Keratinocyte (primary cell): ENCODE measurements around the gene PNMA1. TPM values are rescaled to one million over a fixed set of nuclear protein-coding genes. Genes with fewer than 3 reads are reported as not detected.

ENCODE experiments used
- DNase-seq: peaks from one replicate; pipeline ENCODE4 v3.0.0-alpha.2; 2011; ENCODE audit warnings: low read depth, missing footprints, low spot score
- FAIRE-seq: peaks from 2 replicates; lab custom pipeline; 2011; peaks lifted over from hg19 to GRCh38; lab: Jason Lieb, UNC
- H2AFZ ChIP-seq: 2 replicates; pipeline ENCODE4 v1.6.0; 2012; ENCODE audit warnings: low read length, control low read depth, inconsistent platforms; ENCODE audit not compliant: control insufficient read depth
- H3K27ac ChIP-seq: 2 replicates; pipeline ENCODE4 v1.5.1; 2011; ENCODE audit warnings: low read length; ENCODE audit not compliant: control insufficient read depth, insufficient read depth
- H3K27me3 ChIP-seq: 3 replicates; pipeline ENCODE4 v1.6.0; 2011; ENCODE audit warnings: low read length; ENCODE audit not compliant: control insufficient read depth, insufficient read depth; ENCODE audit errors: extremely low read depth
- H3K36me3 ChIP-seq, 2 experiments: 2 replicates in 1 of 2; 3 replicates in 1 of 2; pipeline ENCODE4 v1.5.1; 2011; ENCODE audit warnings: low read length in 2 of 2, mild to moderate bottlenecking in 1 of 2; ENCODE audit not compliant: control insufficient read depth in 2 of 2, insufficient read depth in 2 of 2; ENCODE audit errors: extremely low read depth in 1 of 2
- H3K4me1 ChIP-seq: 3 replicates; pipeline ENCODE4 v1.5.1; 2011; ENCODE audit warnings: low read length; ENCODE audit not compliant: control insufficient read depth, insufficient read depth; ENCODE audit errors: extremely low read depth
- H3K4me2 ChIP-seq: 3 replicates; pipeline ENCODE4 v1.6.0; 2011; ENCODE audit warnings: low read depth, low read length; ENCODE audit not compliant: control insufficient read depth, insufficient read depth; ENCODE audit errors: extremely low read depth
- H3K4me3 ChIP-seq, 3 experiments: fragments of 200-600 bp in 1 of 3; sonication (generic) in 1 of 3; 2 replicates in 2 of 3; 3 replicates in 1 of 3; pipeline ENCODE4 v1.5.1; 2011 to 2016; ENCODE audit warnings: low read length in 3 of 3, mild to moderate bottlenecking in 3 of 3, control low read depth in 2 of 3, inconsistent platforms in 1 of 3, low read depth in 1 of 3, mixed read lengths in 1 of 3, mixed run types in 1 of 3, moderate library complexity in 1 of 3; ENCODE audit not compliant: control insufficient read depth in 2 of 3, insufficient read depth in 2 of 3; ENCODE audit errors: extremely low read depth in 1 of 3
- H3K79me2 ChIP-seq: 2 replicates; pipeline ENCODE4 v1.6.0; 2012; ENCODE audit warnings: low read length; ENCODE audit not compliant: control insufficient read depth, insufficient read depth
- H3K9ac ChIP-seq: 3 replicates; pipeline ENCODE4 v1.6.0; 2011; ENCODE audit warnings: low read length; ENCODE audit not compliant: control insufficient read depth, insufficient read depth; ENCODE audit errors: extremely low read depth
- H3K9me1 ChIP-seq: 3 replicates; pipeline ENCODE4 v1.6.0; 2011; ENCODE audit warnings: low read length; ENCODE audit not compliant: control insufficient read depth, insufficient read depth; ENCODE audit errors: extremely low read depth
- H3K9me3 ChIP-seq: 2 replicates; pipeline ENCODE4 v1.5.1; 2012; ENCODE audit warnings: low read depth, low read length; ENCODE audit not compliant: control insufficient read depth
- H4K20me1 ChIP-seq: 3 replicates; pipeline ENCODE4 v1.6.0; 2011; ENCODE audit warnings: low read length; ENCODE audit not compliant: control insufficient read depth, insufficient read depth; ENCODE audit errors: extremely low read depth
- EZH2 ChIP-seq: IDR thresholded peaks from one replicate; pipeline ENCODE4 v1.6.1; 2012; ENCODE audit warnings: inconsistent platforms, mild to moderate bottlenecking, low read length, moderate library complexity
- dilution Hi-C: fragments of 300-500 bp; cut with MboI; formaldehyde crosslinking; loops from one replicate; pipeline ENCODE4 v1.7.0; 2020; ENCODE audit warnings: low sequenced_read_pairs; ENCODE audit not compliant: extremely low pct_ligation_motif_present
- polyA plus RNA-seq, 5 experiments: library from polyadenylated mRNA; depleted of rRNA in 3 of 5; stranded (reverse) in 3 of 5; stranded (forward) in 1 of 5; unstranded in 1 of 5; fragments of >200 nt; gene quantifications; 1 replicate in 1 of 5; 2 replicates in 3 of 5; 3 replicates in 1 of 5; pipeline versions ENCODE4 v1.2.1 to v1.2.3, GENCODE V29; 2011 to 2012; ENCODE audit warnings: missing spikeins in 2 of 5, low read depth in 1 of 5, low replicate concordance in 1 of 5
- TF ChIP-seq, protein P1 (sequence below), 3 experiments: IDR thresholded peaks in 1 of 3; conservative IDR thresholded peaks in 1 of 3; optimal IDR thresholded peaks in 1 of 3; 2 replicates in 2 of 3; 3 replicates in 1 of 3; pipeline versions ENCODE3 to v1.5.1; 2011; ENCODE audit warnings: low read length in 3 of 3, mild to moderate bottlenecking in 3 of 3, moderate library complexity in 2 of 3, control low read depth in 1 of 3, inconsistent platforms in 1 of 3; ENCODE audit not compliant: insufficient read depth in 2 of 3; ENCODE audit errors: extremely low read depth in 1 of 3

PNMA1 gene
- polyA plus RNA-seq, 1 donor (not counting 4 experiments of a cell fraction or from before 2014, with no cell fraction given) = 8.2 TPM

GRCh38 chr14:73680821-73681220, 33.4 kb downstream of the PNMA1 start:
- Histone ChIP-seq H4K20me1 (no peaks in the 10 kb centered on the region), H3K4me3 (no peak overlapping the region), H3K79me2 (no peaks in the 10 kb centered on the region), H3K27ac (no peak overlapping the region), H3K36me3 (no peaks in the 10 kb centered on the region), H2AFZ (no peak overlapping the region), H3K9me1 (no peaks in the 10 kb centered on the region), H3K27me3 (no peaks in the 10 kb centered on the region), H3K4me2 (no peak overlapping the region), H3K9ac (no peak overlapping the region), H3K9me3 (no peaks in the 10 kb centered on the region), H3K4me1 (no peaks in the 10 kb centered on the region)
- DNase-seq (no peak), FAIRE-seq (no peak)
- TF ChIP-seq, protein P1, sequence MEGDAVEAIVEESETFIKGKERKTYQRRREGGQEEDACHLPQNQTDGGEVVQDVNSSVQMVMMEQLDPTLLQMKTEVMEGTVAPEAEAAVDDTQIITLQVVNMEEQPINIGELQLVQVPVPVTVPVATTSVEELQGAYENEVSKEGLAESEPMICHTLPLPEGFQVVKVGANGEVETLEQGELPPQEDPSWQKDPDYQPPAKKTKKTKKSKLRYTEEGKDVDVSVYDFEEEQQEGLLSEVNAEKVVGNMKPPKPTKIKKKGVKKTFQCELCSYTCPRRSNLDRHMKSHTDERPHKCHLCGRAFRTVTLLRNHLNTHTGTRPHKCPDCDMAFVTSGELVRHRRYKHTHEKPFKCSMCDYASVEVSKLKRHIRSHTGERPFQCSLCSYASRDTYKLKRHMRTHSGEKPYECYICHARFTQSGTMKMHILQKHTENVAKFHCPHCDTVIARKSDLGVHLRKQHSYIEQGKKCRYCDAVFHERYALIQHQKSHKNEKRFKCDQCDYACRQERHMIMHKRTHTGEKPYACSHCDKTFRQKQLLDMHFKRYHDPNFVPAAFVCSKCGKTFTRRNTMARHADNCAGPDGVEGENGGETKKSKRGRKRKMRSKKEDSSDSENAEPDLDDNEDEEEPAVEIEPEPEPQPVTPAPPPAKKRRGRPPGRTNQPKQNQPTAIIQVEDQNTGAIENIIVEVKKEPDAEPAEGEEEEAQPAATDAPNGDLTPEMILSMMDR (optimal IDR thresholded peaks at IDR 0.05 in 1 of 3, IDR thresholded peaks at IDR 0.05 in 1 of 3, conservative IDR thresholded peaks at IDR 0.05 in 1 of 3; ENCODE audit: extremely low read depth in 1 of 3, insufficient read depth in 2 of 3, low read length in 3 of 3) = no peak
- no peak for TF ChIP-seq EZH2
- dilution Hi-C loops = no loop called here

GRCh38 chr14:73678698-73679097, 35.5 kb downstream of the PNMA1 start:
- dilution Hi-C loops = no loop called here
- Histone ChIP-seq H3K27me3 (no peaks in the 10 kb centered on the region), H3K9ac (no peak overlapping the region), H3K4me2 (no peak overlapping the region), H3K9me1 (no peaks in the 10 kb centered on the region), H3K36me3 (no peaks in the 10 kb centered on the region), H3K79me2 (no peaks in the 10 kb centered on the region), H3K4me1 (no peaks in the 10 kb centered on the region), H3K9me3 (no peaks in the 10 kb centered on the region), H4K20me1 (no peaks in the 10 kb centered on the region), H2AFZ (no peak overlapping the region), H3K27ac (no peak overlapping the region), H3K4me3 (no peak overlapping the region)
- no peak for DNase-seq
- TF ChIP-seq EZH2 = no peak
- TF ChIP-seq, protein P1 (optimal IDR thresholded peaks at IDR 0.05 in 1 of 3, IDR thresholded peaks at IDR 0.05 in 1 of 3, conservative IDR thresholded peaks at IDR 0.05 in 1 of 3; ENCODE audit: extremely low read depth in 1 of 3, insufficient read depth in 2 of 3, low read length in 3 of 3) = no peak
- no peak for FAIRE-seq
